Small intestine (tissue), 16 donors: Measurements from ENCODE around the gene CUL7. TPM values are rescaled to one million over a fixed set of nuclear protein-coding genes. Genes with fewer than 3 reads are reported as not detected.

Experiments used
- DNase-seq, 2 donors: peaks; one replicate each; pipeline versions ENCODE4 v3.0.0 to v3.0.0-alpha.2; 2013
- FAIRE-seq: peaks from 2 replicates; lab custom pipeline; 2012; peaks lifted over from hg19 to GRCh38; lab: Jason Lieb, UNC
- H3K27ac ChIP-seq, 3 donors: one replicate each; pipeline ENCODE4 v1.5.1; 2013; ENCODE audit warnings: low read length in 2 of 3, mild to moderate bottlenecking in 2 of 3, control low read depth in 1 of 3, inconsistent platforms in 1 of 3, low read depth in 1 of 3, moderate library complexity in 1 of 3
- H3K27me3 ChIP-seq, 3 donors: one replicate each; pipeline ENCODE4 v1.6.1; 2013; ENCODE audit warnings: low read length in 3 of 3, inconsistent platforms in 1 of 3; ENCODE audit not compliant: control insufficient read depth in 3 of 3, insufficient read depth in 3 of 3
- H3K36me3 ChIP-seq, 3 donors: one replicate each; pipeline ENCODE4 v1.6.1; 2013; ENCODE audit warnings: low read length in 3 of 3, inconsistent platforms in 1 of 3, low read depth in 1 of 3, mild to moderate bottlenecking in 1 of 3, moderate library complexity in 1 of 3; ENCODE audit not compliant: control insufficient read depth in 3 of 3, insufficient read depth in 2 of 3
- H3K4me1 ChIP-seq, 3 donors: one replicate each; pipeline ENCODE4 v1.6.1; 2013; ENCODE audit warnings: low read length in 2 of 3, inconsistent platforms in 1 of 3, low read depth in 1 of 3, mild to moderate bottlenecking in 1 of 3, moderate library complexity in 1 of 3; ENCODE audit not compliant: control insufficient read depth in 3 of 3, insufficient read depth in 2 of 3
- H3K4me3 ChIP-seq, 3 donors: one replicate each; pipeline ENCODE4 v1.5.1; 2013; ENCODE audit warnings: low read length in 3 of 3, control low read depth in 1 of 3, inconsistent platforms in 1 of 3, low read depth in 1 of 3, mild to moderate bottlenecking in 1 of 3, moderate library complexity in 1 of 3
- H3K9me3 ChIP-seq, 2 donors: one replicate each; pipeline ENCODE4 v1.6.1; 2013; ENCODE audit warnings: low read depth in 1 of 2, low read length in 1 of 2; ENCODE audit not compliant: control insufficient read depth in 2 of 2, insufficient read depth in 1 of 2
- WGBS, 3 donors: extraction: QIAGEN DNeasy Blood & Tissue Kit; methylation state at CpG; one replicate each; pipeline ENCODE4 v1.1.7; 2013; 5-methylcytosine and 5-hydroxymethylcytosine counted together
- long read RNA-seq, 10 donors: transcript quantifications; one replicate each; lab custom pipeline, GENCODE V29; 2026
- polyA plus RNA-seq, 4 donors: library from polyadenylated mRNA; stranded (reverse) in 3 of 4; unstranded in 1 of 4; fragments of 200-250 nt in 3 of 4; fragments of 120-200 nt in 1 of 4; gene quantifications; one replicate each; pipeline versions ENCODE4 v1.2.1 to v1.2.3, GENCODE V29; 2013
- donor health status: healthy with polysubstance abuse.
- donor health status: control.
- donor health status: control.
- donor health status: Bipolar disorder and iron deficiency.
- donor health status: healthy.

The CUL7 gene
- polyA plus RNA-seq = 10 to 100 TPM in 1 of 4 donors, 1 to 10 TPM in 3; 5.7 to 41.8 (median 6.7) TPM
- long read RNA-seq, donor 1, full-length matches to known transcripts = 4 of 18 reads
- long read RNA-seq, donor 1, partial matches to known transcripts = 14 of 18 reads
- long read RNA-seq, donor 1, other reads (novel, unspliced or antisense) = 0 of 18 reads
- long read RNA-seq, donor 2, full-length matches to known transcripts = 1 of 8 reads
- long read RNA-seq, donor 2, partial matches to known transcripts = 7 of 8 reads
- long read RNA-seq, donor 2, other reads (novel, unspliced or antisense) = 0 of 8 reads
- long read RNA-seq, donor 3, partial matches to known transcripts = 17 of 17 reads
- long read RNA-seq, donor 3, other reads (novel, unspliced or antisense) = 0 of 17 reads
- long read RNA-seq, donor 4 = 0 reads
- long read RNA-seq, donor 5, full-length matches to known transcripts = 1 of 1 reads
- long read RNA-seq, donor 5, partial matches to known transcripts = 0 of 1 reads
- long read RNA-seq, donor 5, other reads (novel, unspliced or antisense) = 0 of 1 reads
- long read RNA-seq, donor 6, full-length matches to known transcripts = 1 of 51 reads
- long read RNA-seq, donor 6, partial matches to known transcripts = 41 of 51 reads
- long read RNA-seq, donor 6, other reads (novel, unspliced or antisense) = 9 of 51 reads
- long read RNA-seq, donor 7, full-length matches to known transcripts = 3 of 25 reads
- long read RNA-seq, donor 7, partial matches to known transcripts = 16 of 25 reads
- long read RNA-seq, donor 7, other reads (novel, unspliced or antisense) = 6 of 25 reads
- long read RNA-seq, donor 8 = 0 reads
- long read RNA-seq, donor 9, full-length matches to known transcripts = 1 of 1 reads
- long read RNA-seq, donor 9, partial matches to known transcripts = 0 of 1 reads
- long read RNA-seq, donor 9, other reads (novel, unspliced or antisense) = 0 of 1 reads
- long read RNA-seq, donor 10, full-length matches to known transcripts = 2 of 7 reads
- long read RNA-seq, donor 10, partial matches to known transcripts = 5 of 7 reads
- long read RNA-seq, donor 10, other reads (novel, unspliced or antisense) = 0 of 7 reads

DNA sequence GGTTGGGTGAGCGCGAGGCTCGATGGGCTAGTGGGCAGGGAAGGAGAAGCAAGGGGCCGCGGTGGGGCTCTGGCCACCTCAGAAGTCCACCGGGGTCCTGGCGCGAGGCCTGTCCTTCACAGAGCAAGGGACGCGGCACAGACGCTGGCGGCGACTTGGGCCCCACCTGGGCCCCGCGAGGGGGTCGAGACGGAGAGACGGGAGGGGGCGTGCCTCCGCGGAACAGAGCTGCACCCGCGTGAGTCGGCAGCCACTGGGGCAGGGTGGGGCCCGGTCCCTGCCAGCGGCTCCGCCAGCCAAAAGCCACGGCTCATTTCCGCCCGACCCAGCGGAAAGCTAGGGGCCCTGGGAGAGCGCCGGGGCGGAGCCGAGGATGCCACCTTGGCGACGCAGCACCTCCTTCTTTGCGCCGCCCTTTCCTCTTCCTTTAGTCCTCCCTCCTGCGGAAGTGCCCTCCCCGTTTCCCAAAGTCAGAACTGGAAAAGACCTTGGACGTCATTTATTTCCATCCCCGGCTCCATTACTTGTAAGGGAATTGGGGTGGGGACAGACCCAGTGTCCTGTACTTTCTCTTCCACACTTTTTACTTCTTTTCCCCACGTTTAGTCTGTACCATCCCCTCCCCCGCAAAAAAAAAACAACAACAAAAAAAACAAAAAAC, at the start of gene CUL7:
TSS of gene CUL7 (minus strand) at position 307 of the 661 bp plus-strand sequence. CDS start 1,063 bp downstream, outside the sequence.
- 1 to 2% (median 1%) methylated on average over 27 to 45 of the region's 45 CpGs for WGBS, 3 donors
- Histone ChIP-seq H3K4me3 (peak within 1 kb of the TSS; percentile 60 to 80 (median 70)), H3K27ac (peak within 1 kb of the TSS; percentile 78 to 93 (median 79)), H3K4me1 (peaks cover 0 to 34% (median 3%) of the 10 kb centered on the region in 3 donors), H3K27me3 (no peaks in the 10 kb centered on the region), H3K36me3 (peaks cover 0 to 65% (median 6%) of the 10 kb centered on the region in 3 donors), H3K9me3 (no peaks in the 10 kb centered on the region)
- DNase-seq (peak; percentile 97 to 98), FAIRE-seq (no peak)

DNA sequence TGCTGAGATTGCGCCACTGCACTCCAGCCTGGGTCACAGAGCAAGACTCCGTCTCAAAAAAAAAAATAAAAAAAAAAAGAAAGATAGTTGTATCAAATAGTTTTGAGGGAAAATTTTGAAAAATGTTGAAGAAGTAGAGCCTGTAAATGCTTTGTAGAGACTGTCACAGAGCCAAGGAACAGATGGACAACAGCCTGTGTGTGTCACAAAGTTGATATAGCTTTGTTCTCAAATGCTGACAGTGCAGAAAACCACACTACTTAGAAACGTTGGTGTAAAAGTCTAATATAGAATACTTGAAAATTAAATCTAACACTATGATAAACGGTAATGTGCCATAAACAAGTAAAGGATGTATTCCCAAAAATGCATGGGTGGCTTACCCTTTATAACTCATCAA, 47.8 kb upstream of the CUL7 start:
- H3K36me3 ChIP-seq = peaks cover 0 to 2% (median 0%) of the 10 kb centered on the region in 3 donors
- H3K27me3 ChIP-seq = no peaks in the 10 kb centered on the region
- H3K4me1 ChIP-seq = peaks cover 0 to 1% (median 0%) of the 10 kb centered on the region in 3 donors
- no peak overlapping the region for H3K4me3 ChIP-seq
- no peak for FAIRE-seq
- no peak overlapping the region for H3K27ac ChIP-seq
- no peaks in the 10 kb centered on the region for H3K9me3 ChIP-seq
- 66 to 77% (median 75%) methylated on average over 4 of the region's 4 CpGs for WGBS, 3 donors
- no peak for DNase-seq

DNA sequence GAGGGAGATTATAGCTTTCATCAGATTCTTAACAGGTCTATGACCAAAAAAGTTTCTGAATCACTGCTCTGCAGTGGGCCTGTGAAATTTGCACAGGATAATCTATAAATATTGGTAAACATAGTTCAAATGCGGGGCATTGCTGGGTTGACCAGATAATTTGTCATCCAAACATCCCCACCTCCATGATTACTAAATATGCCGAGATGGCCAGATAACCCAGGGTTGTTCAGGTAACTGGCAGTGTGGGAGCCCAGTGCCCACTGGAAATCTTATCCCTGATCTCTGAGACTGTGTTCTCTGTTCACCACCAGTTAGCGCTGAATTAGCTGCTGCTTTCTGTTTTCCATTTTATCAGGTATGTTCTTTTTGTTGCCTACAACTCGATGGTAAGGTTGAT, 43.9 kb upstream of the CUL7 start:
- no peaks in the 10 kb centered on the region for H3K9me3 ChIP-seq
- no peak overlapping the region for H3K4me3 ChIP-seq
- H3K36me3 ChIP-seq = peaks cover 0 to 2% (median 0%) of the 10 kb centered on the region in 3 donors
- FAIRE-seq = no peak
- no peak for DNase-seq
- H3K4me1 ChIP-seq = peaks cover 0 to 12% (median 0%) of the 10 kb centered on the region in 3 donors
- 69 to 89% (median 79%) methylated on average over 4 of the region's 4 CpGs for WGBS, 3 donors
- H3K27me3 ChIP-seq = no peaks in the 10 kb centered on the region
- no peak overlapping the region for H3K27ac ChIP-seq

DNA sequence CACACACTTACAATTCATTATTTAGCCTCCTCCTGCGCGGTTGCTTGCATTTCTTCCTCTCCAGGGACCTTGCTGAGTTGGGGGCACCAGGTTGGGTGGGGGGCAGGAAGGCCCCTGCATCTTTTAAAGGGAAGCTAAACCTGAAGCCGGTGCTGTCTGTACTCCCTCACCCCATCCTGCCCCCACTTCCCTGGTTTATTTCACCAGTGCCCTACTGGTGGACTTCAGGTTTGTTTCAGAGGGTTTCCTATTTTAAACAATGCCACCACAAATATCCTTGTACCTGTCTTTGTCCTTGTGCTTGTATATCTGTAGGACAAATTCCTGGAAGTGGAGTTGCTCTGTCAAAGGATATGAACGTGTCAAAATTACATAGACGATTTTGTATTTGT, 43.4 kb upstream of the CUL7 start:
- H3K27ac ChIP-seq = no peak overlapping the region
- peaks cover 0 to 12% (median 0%) of the 10 kb centered on the region in 3 donors for H3K4me1 ChIP-seq
- FAIRE-seq (no peak), DNase-seq (no peak)
- no peaks in the 10 kb centered on the region for H3K27me3 ChIP-seq
- peaks cover 0 to 2% (median 0%) of the 10 kb centered on the region in 3 donors for H3K36me3 ChIP-seq
- no peak overlapping the region for H3K4me3 ChIP-seq
- no peaks in the 10 kb centered on the region for H3K9me3 ChIP-seq
- WGBS, 3 donors = 58 to 72% (median 69%) methylated on average over 5 of the region's 5 CpGs

DNA sequence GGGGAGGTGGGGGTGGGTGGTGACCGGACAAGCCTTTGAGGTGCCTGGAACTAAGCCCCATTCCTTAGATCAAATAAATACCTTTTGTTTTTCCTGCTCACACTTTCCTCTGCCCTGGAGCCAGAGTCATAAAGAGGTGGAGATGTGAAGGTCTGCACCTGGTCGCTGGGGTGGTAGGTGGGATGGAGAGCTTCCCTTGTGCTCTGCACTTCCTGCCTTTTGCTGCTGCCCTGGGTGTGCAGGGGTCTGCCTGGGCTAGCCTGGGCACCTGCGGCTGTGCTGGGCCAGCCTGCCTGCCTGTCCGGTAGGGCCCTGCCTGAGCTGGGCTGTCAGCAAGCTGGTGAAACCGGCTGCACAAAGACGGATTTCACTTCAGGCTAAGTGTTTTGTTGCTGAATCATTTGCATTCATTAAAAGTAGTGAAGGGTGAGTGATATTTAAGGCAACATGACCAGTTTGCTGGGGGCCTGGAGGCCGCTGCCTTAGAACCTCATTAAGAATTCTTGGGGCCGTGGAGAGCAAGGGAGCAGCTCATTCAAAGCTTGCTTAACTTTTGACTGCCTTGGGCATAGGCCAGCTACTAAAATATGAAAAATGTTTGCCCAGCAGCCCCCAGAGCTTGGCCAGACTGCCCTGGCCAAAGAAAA, 42.9 kb upstream of the CUL7 start:
- Histone ChIP-seq H3K27ac (peak overlapping the region in 1 of 3 donors; percentile 21), H3K9me3 (no peaks in the 10 kb centered on the region), H3K36me3 (peaks cover 0 to 2% (median 0%) of the 10 kb centered on the region in 3 donors), H3K4me3 (no peak overlapping the region), H3K27me3 (no peaks in the 10 kb centered on the region), H3K4me1 (peaks cover 0 to 12% (median 0%) of the 10 kb centered on the region in 3 donors)
- 36 to 43% (median 37%) methylated on average over 8 of the region's 8 CpGs for WGBS, 3 donors
- FAIRE-seq (no peak), DNase-seq (no peak)

DNA sequence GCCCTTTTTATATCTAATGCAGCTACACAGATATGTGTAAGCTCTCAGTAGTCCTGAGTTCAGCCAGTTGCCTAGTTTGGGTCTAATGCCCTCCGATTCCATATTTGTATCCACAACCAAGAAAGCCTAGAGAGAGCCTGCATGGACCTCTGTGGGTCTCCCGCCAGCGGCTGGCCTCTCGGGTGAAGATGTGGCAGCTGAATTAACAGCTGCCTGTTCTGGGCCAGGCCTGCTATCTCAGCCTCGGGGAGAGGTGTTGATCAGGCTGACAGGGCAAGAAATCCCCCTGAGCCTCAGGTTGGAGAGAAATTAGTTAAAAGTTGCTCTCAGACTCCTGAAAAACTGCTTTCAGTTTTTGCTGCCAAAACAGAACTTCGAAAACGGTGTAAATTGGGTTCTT, 42.3 kb upstream of the CUL7 start:
- 28 to 57% (median 41%) methylated on average over 7 of the region's 7 CpGs for WGBS, 3 donors
- no peak for FAIRE-seq

DNA sequence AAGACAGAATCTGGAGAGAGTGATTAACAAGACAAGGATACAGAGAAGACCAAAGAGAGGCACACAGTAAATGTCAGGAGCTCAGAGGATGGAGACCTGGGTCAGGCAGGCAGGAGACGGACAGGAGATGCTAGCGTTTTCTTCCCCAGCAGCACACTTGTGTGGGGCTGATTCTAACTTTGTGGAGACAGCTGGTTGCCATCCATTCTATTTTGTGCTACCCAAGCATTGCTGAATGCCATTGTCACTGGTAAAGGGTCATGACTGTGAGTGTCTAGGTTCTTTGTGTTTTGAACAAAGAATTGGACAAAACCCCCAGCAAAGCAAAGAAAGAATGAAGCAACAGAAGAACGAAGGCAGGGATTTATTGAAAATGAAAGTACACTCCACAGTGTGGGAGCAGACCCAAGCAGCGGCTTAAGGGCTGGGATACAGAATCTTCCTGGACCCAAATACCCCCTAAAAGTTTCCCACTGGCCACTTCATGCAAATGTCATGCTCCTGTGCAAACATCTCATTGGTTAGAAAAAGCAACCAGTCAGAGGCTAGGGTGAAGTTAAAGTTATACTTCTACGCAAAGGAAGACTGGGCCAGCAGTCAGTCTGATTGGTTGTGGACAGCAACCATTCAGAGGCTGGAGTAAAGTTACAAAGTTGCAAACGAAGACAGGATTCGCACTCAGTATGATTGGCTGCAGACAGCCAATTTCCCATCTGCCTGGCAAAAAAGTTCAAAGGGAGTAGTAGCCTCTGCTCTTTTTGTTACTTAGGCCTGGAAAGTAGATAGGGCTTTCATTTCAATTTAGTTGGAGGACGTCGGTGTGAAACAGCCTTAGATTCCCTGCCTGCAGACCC, 40.0 kb upstream of the CUL7 start:
- Histone ChIP-seq H3K4me3 (peak overlapping the region in 2 of 3 donors; percentile 19 to 26), H3K27ac (peak overlapping the region in 2 of 3 donors; percentile 7 to 77), H3K27me3 (no peaks in the 10 kb centered on the region), H3K36me3 (peaks cover 0 to 2% (median 0%) of the 10 kb centered on the region in 3 donors), H3K9me3 (no peaks in the 10 kb centered on the region), H3K4me1 (peaks cover 0 to 27% (median 0%) of the 10 kb centered on the region in 3 donors)
- WGBS, 3 donors = 23 to 48% (median 35%) methylated on average over 9 of the region's 9 CpGs
- no peak for FAIRE-seq
- DNase-seq = peak in 1 of 2 donors; percentile 82

More for the DNA sequence above, 42.3 kb upstream of the CUL7 start:
- H3K9me3 ChIP-seq = no peaks in the 10 kb centered on the region
- H3K27me3 ChIP-seq = no peaks in the 10 kb centered on the region
- no peak for DNase-seq
- H3K4me1 ChIP-seq = peaks cover 0 to 12% (median 0%) of the 10 kb centered on the region in 3 donors
- no peak overlapping the region for H3K4me3 ChIP-seq
- H3K27ac ChIP-seq = no peak overlapping the region
- peaks cover 0 to 2% (median 0%) of the 10 kb centered on the region in 3 donors for H3K36me3 ChIP-seq
